Effector memory CD8-positive, alpha-beta T cell (primary cell): ENCODE measurements around the gene NKAIN2.

Source experiments
- ATAC-seq: fragments of 150-1000 bp; cut with Tn5 transposase; replicated peaks from 2 replicates; pipeline ENCODE4 v1.10.0; 2021; ENCODE audit warnings: mild to moderate bottlenecking, moderate library complexity
- DNase-seq, 3 experiments: peaks; one replicate each; pipeline ENCODE4 v3.0.0; 2021
- H3K27ac Mint-ChIP-seq, 2 donors: one replicate each; pipeline ENCODE4 v1.8.0; 2022; ENCODE audit warnings: mild to moderate bottlenecking in 2 of 2, mixed read lengths in 2 of 2, moderate library complexity in 2 of 2
- H3K27me3 Mint-ChIP-seq, 2 donors: one replicate each; pipeline ENCODE4 v1.8.0; 2022; ENCODE audit warnings: mixed read lengths in 2 of 2
- H3K36me3 Mint-ChIP-seq: one replicate; pipeline ENCODE4 v1.8.0; 2022; ENCODE audit warnings: mild to moderate bottlenecking, moderate library complexity, mixed read lengths; ENCODE audit not compliant: insufficient read depth
- H3K4me1 Mint-ChIP-seq, 2 donors: one replicate each; pipeline ENCODE4 v1.8.0; 2022; ENCODE audit warnings: low read depth in 2 of 2, mixed read lengths in 2 of 2
- H3K4me3 Mint-ChIP-seq, 2 donors: one replicate each; pipeline ENCODE4 v1.8.0; 2022; ENCODE audit warnings: mild to moderate bottlenecking in 2 of 2, mixed read lengths in 2 of 2, moderate library complexity in 2 of 2
- H3K9me3 Mint-ChIP-seq, 2 donors: one replicate each; pipeline ENCODE4 v1.8.0; 2022; ENCODE audit warnings: mixed read lengths in 2 of 2

The NKAIN2 gene

GRCh38 chr6:123873974-123874373, 70.3 kb downstream of the NKAIN2 start:
- ATAC-seq = no peak
- Mint-ChIP-seq H3K4me3 (no peak overlapping the region), H3K27ac (no peak overlapping the region), H3K4me1 (no peaks in the 10 kb centered on the region), H3K27me3 (no peaks in the 10 kb centered on the region), H3K9me3 (peaks cover 7 to 13% of the 10 kb centered on the region in 2 donors), H3K36me3 (no peaks in the 10 kb centered on the region)
- no peak for DNase-seq

GRCh38 chr6:123875784-123876183, 72.1 kb downstream of the NKAIN2 start:
- Mint-ChIP-seq H3K9me3 (peaks cover 9 to 13% of the 10 kb centered on the region in 2 donors), H3K27me3 (no peaks in the 10 kb centered on the region), H3K36me3 (peaks cover 3% of the 10 kb centered on the region), H3K4me3 (no peak overlapping the region), H3K4me1 (no peaks in the 10 kb centered on the region), H3K27ac (no peak overlapping the region)
- no peak for ATAC-seq
- DNase-seq = no peak

- H3K4me3 Mint-ChIP-seq = no peak overlapping the region
- H3K27ac Mint-ChIP-seq = no peak overlapping the region
- no peaks in the 10 kb centered on the region for H3K4me1 Mint-ChIP-seq
- ATAC-seq = no peak
- DNase-seq = no peak
- no peaks in the 10 kb centered on the region for H3K27me3 Mint-ChIP-seq
- peaks cover 3% of the 10 kb centered on the region for H3K36me3 Mint-ChIP-seq
- H3K9me3 Mint-ChIP-seq = peaks cover 8 to 22% of the 10 kb centered on the region in 2 donors
Observed at GRCh38 chr6:123879749-123880148, 76.1 kb downstream of the NKAIN2 start.

- Mint-ChIP-seq H3K36me3 (no peaks in the 10 kb centered on the region), H3K27me3 (no peaks in the 10 kb centered on the region), H3K9me3 (peaks cover 3 to 11% of the 10 kb centered on the region in 2 donors), H3K4me3 (no peak overlapping the region), H3K27ac (no peak overlapping the region), H3K4me1 (no peaks in the 10 kb centered on the region)
- DNase-seq = no peak
- ATAC-seq = no peak
Observed at GRCh38 chr6:123888771-123889513, 85.3 kb downstream of the NKAIN2 start.

GRCh38 chr6:123895346-123895745, 91.7 kb downstream of the NKAIN2 start:
- no peaks in the 10 kb centered on the region for H3K36me3 Mint-ChIP-seq
- H3K4me3 Mint-ChIP-seq = no peak overlapping the region
- no peak for ATAC-seq
- no peak overlapping the region for H3K27ac Mint-ChIP-seq
- no peaks in the 10 kb centered on the region for H3K4me1 Mint-ChIP-seq
- peaks cover 0 to 3% of the 10 kb centered on the region in 2 donors for H3K9me3 Mint-ChIP-seq
- no peak for DNase-seq
- H3K27me3 Mint-ChIP-seq = no peaks in the 10 kb centered on the region

GRCh38 chr6:123895806-123896205, 92.1 kb downstream of the NKAIN2 start:
- DNase-seq = no peak
- Mint-ChIP-seq H3K4me3 (no peak overlapping the region), H3K27ac (no peak overlapping the region), H3K9me3 (peaks cover 0 to 3% of the 10 kb centered on the region in 2 donors), H3K36me3 (no peaks in the 10 kb centered on the region), H3K4me1 (no peaks in the 10 kb centered on the region), H3K27me3 (no peaks in the 10 kb centered on the region)
- no peak for ATAC-seq

- Mint-ChIP-seq H3K36me3 (no peaks in the 10 kb centered on the region), H3K4me3 (no peak overlapping the region), H3K27ac (no peak overlapping the region), H3K27me3 (no peaks in the 10 kb centered on the region), H3K4me1 (no peaks in the 10 kb centered on the region), H3K9me3 (peaks cover 0 to 2% of the 10 kb centered on the region in 2 donors)
- ATAC-seq (no peak), DNase-seq (no peak)
Observed at GRCh38 chr6:123896869-123897268, 93.2 kb downstream of the NKAIN2 start.

- Mint-ChIP-seq H3K9me3 (peaks cover 0 to 5% of the 10 kb centered on the region in 2 donors), H3K4me3 (no peak overlapping the region), H3K27ac (no peak overlapping the region), H3K4me1 (no peaks in the 10 kb centered on the region), H3K27me3 (no peaks in the 10 kb centered on the region), H3K36me3 (no peaks in the 10 kb centered on the region)
- DNase-seq (no peak), ATAC-seq (no peak)
Observed at GRCh38 chr6:123897965-123898364, 94.3 kb downstream of the NKAIN2 start.

GRCh38 chr6:123898665-123899064, 95.0 kb downstream of the NKAIN2 start:
- no peaks in the 10 kb centered on the region for H3K36me3 Mint-ChIP-seq
- H3K4me3 Mint-ChIP-seq = no peak overlapping the region
- H3K4me1 Mint-ChIP-seq = no peaks in the 10 kb centered on the region
- DNase-seq = no peak
- H3K27me3 Mint-ChIP-seq = no peaks in the 10 kb centered on the region
- H3K9me3 Mint-ChIP-seq = peaks cover 0 to 5% of the 10 kb centered on the region in 2 donors
- no peak overlapping the region for H3K27ac Mint-ChIP-seq
- no peak for ATAC-seq

GRCh38 chr6:123899745-123900144, 96.1 kb downstream of the NKAIN2 start:
- Mint-ChIP-seq H3K9me3 (peaks cover 0 to 5% of the 10 kb centered on the region in 2 donors), H3K27ac (no peak overlapping the region), H3K36me3 (no peaks in the 10 kb centered on the region), H3K4me1 (no peaks in the 10 kb centered on the region), H3K27me3 (no peaks in the 10 kb centered on the region), H3K4me3 (no peak overlapping the region)
- no peak for ATAC-seq
- DNase-seq = no peak

GRCh38 chr6:123901436-123901835, 97.8 kb downstream of the NKAIN2 start:
- H3K4me1 Mint-ChIP-seq = no peaks in the 10 kb centered on the region
- no peak for ATAC-seq

GRCh38 chr6:123902738-123903313, 99.2 kb downstream of the NKAIN2 start:
- Mint-ChIP-seq H3K36me3 (no peaks in the 10 kb centered on the region), H3K4me1 (no peaks in the 10 kb centered on the region), H3K27ac (no peak overlapping the region), H3K27me3 (no peaks in the 10 kb centered on the region), H3K9me3 (peaks cover 0 to 3% of the 10 kb centered on the region in 2 donors), H3K4me3 (no peak overlapping the region)
- ATAC-seq (no peak), DNase-seq (no peak)

More at GRCh38 chr6:123901436-123901835, 97.8 kb downstream of the NKAIN2 start:
- Mint-ChIP-seq H3K36me3 (no peaks in the 10 kb centered on the region), H3K9me3 (peaks cover 0 to 5% of the 10 kb centered on the region in 2 donors), H3K4me3 (no peak overlapping the region), H3K27me3 (no peaks in the 10 kb centered on the region), H3K27ac (no peak overlapping the region)
- no peak for DNase-seq

GRCh38 chr6:123904228-123904627, 100.6 kb downstream of the NKAIN2 start:
- Mint-ChIP-seq H3K4me1 (no peaks in the 10 kb centered on the region), H3K4me3 (no peak overlapping the region), H3K9me3 (peaks cover 3% of the 10 kb centered on the region in 2 donors), H3K27me3 (no peaks in the 10 kb centered on the region), H3K36me3 (no peaks in the 10 kb centered on the region), H3K27ac (no peak overlapping the region)
- ATAC-seq = no peak
- no peak for DNase-seq

GRCh38 chr6:123908797-123909196, 105.1 kb downstream of the NKAIN2 start:
- Mint-ChIP-seq H3K36me3 (no peaks in the 10 kb centered on the region), H3K9me3 (peaks cover 1 to 7% of the 10 kb centered on the region in 2 donors), H3K27ac (no peak overlapping the region)

More at GRCh38 chr6:123908797-123909196, 105.1 kb downstream of the NKAIN2 start:
- ATAC-seq = no peak
- H3K4me3 Mint-ChIP-seq = no peak overlapping the region
- no peaks in the 10 kb centered on the region for H3K4me1 Mint-ChIP-seq
- H3K27me3 Mint-ChIP-seq = no peaks in the 10 kb centered on the region
- DNase-seq = no peak
